Body of pancreas (tissue), 4 donors: ENCODE measurements around the gene SSH2. TPM values are rescaled to one million over a fixed set of nuclear protein-coding genes. Genes with fewer than 3 reads are reported as not detected.

Experiments used
- ATAC-seq: fragments of 150-250 bp; one replicate; pipeline ENCODE4 v1.9.1; 2016
- DNase-seq, 4 donors: peaks; one replicate each; pipeline ENCODE4 v3.0.0-alpha.2; 2019
- H3K27ac ChIP-seq, 4 donors: fragments of 200-600 bp; sonication (generic); 1 replicate in 3 of 4; 2 replicates in 1 of 4; pipeline versions ENCODE4 v1.5.1 to v1.6.1; 2016 to 2019; ENCODE audit warnings: mild to moderate bottlenecking in 1 of 4, mixed read lengths in 1 of 4, moderate library complexity in 1 of 4
- H3K27me3 ChIP-seq, 2 donors: fragments of 200-600 bp; sonication (generic); one replicate each; pipeline ENCODE4 v1.6.0; 2016; ENCODE audit warnings: mild to moderate bottlenecking in 1 of 2
- H3K36me3 ChIP-seq, 2 donors: fragments of 200-600 bp; sonication (generic); replicated peaks in 1 of 2; 2 replicates each; pipeline ENCODE4 v1.5.1; 2016; ENCODE audit warnings: low read depth in 2 of 2; ENCODE audit not compliant: insufficient read depth in 1 of 2
- H3K4me1 ChIP-seq: fragments of 200-600 bp; sonication (generic); one replicate; pipeline ENCODE4 v1.6.0; 2016
- H3K4me3 ChIP-seq, 2 donors: fragments of 200-600 bp; sonication (generic); 1 replicate in 1 of 2; 2 replicates in 1 of 2; pipeline ENCODE4 v1.5.1; 2016 to 2019
- H3K9me3 ChIP-seq, 3 donors: fragments of 200-600 bp; sonication (generic); 1 replicate in 2 of 3; 2 replicates in 1 of 3; pipeline ENCODE4 v1.5.1; 2016
- CTCF ChIP-seq, 7 experiments: fragments of 450-650 bp in 4 of 7; fragments of 200-600 bp in 3 of 7; sonication (generic) in 3 of 7; IDR thresholded peaks; one replicate each; pipeline ENCODE4 v1.5.1; 2016 to 2019; ENCODE audit warnings: antibody characterized with exemption in 7 of 7
- POLR2A ChIP-seq, 3 donors: fragments of 450-650 bp; IDR thresholded peaks; one replicate each; pipeline ENCODE4 v1.6.1; 2016; ENCODE audit warnings: antibody characterized with exemption in 3 of 3, mild to moderate bottlenecking in 2 of 3
- WGBS, 2 donors: methylation state at CpG; one replicate each; pipeline ENCODE4 v1.1.5; 2017; 5-methylcytosine and 5-hydroxymethylcytosine counted together
- intact Hi-C: fragments of 100-400 bp; cut with DNase I; formaldehyde crosslinking; loops from one replicate; pipeline ENCODE4 v1.15.1; 2023
- total RNA-seq, 2 donors: library from RNA; depleted of rRNA; stranded (reverse); fragments of >200 nt; gene quantifications; one replicate each; pipeline ENCODE4 v1.1.0, GENCODE V29; 2016

SSH2 gene
- total RNA-seq, 2 donors from 2014 or later: 8.2 to 8.6 TPM

- DNase-seq (peak; percentile 71 to 76 (median 75)), ATAC-seq (peak; percentile 73)
- H3K4me1 ChIP-seq: no peaks in the 10 kb centered on the region
- TF ChIP-seq POLR2A (IDR thresholded peaks at IDR 0.05) (no peak), CTCF (IDR thresholded peaks at IDR 0.05) (peak in 6 of 7 experiments; percentile 61 to 87 (median 78))
- no peak overlapping the region for H3K27ac ChIP-seq
- no peaks in the 10 kb centered on the region for H3K27me3 ChIP-seq
- intact Hi-C loops: loop anchor here (5.0 to 10.0 kb wide), 2 partner anchors 130 to 217 kb away; no protein-coding TSS in a partner anchor
- 57 to 61% methylated on average over 14 of the region's 14 CpGs for WGBS, 2 donors
- H3K4me3 ChIP-seq: no peak overlapping the region
- H3K9me3 ChIP-seq: no peaks in the 10 kb centered on the region
- H3K36me3 ChIP-seq: no peaks in the 10 kb centered on the region
Observed at GRCh38 chr17:29807520-29808361, 122.3 kb downstream of the SSH2 start.

GRCh38 chr17:29802246-29802645, 127.8 kb downstream of the SSH2 start:
- DNase-seq (no peak), ATAC-seq (no peak)
- TF ChIP-seq POLR2A (IDR thresholded peaks at IDR 0.05): no peak
- no peak for TF ChIP-seq CTCF (IDR thresholded peaks at IDR 0.05)
- Histone ChIP-seq H3K27ac (no peak overlapping the region), H3K36me3 (no peaks in the 10 kb centered on the region), H3K4me1 (no peaks in the 10 kb centered on the region), H3K9me3 (no peaks in the 10 kb centered on the region), H3K4me3 (no peak overlapping the region), H3K27me3 (no peaks in the 10 kb centered on the region)
- WGBS, 2 donors: 87 to 98% methylated on average over 3 of the region's 3 CpGs
- intact Hi-C loops: loop anchor here (10.0 kb wide), 1 partner anchor 223 kb away; no protein-coding TSS in a partner anchor

- WGBS, 2 donors: 92 to 100% methylated on average over 1 of the region's 1 CpG
- intact Hi-C loops: loop anchor here (10.0 kb wide), 1 partner anchor 224 kb away; no protein-coding TSS in a partner anchor
Observed at GRCh38 chr17:29800457-29800856, 129.6 kb downstream of the SSH2 start.

GRCh38 chr17:29796652-29797051, 133.4 kb downstream of the SSH2 start:
- DNase-seq (no peak), ATAC-seq (no peak)
- 98 to 100% methylated on average over 2 of the region's 2 CpGs for WGBS, 2 donors

More at GRCh38 chr17:29800457-29800856, 129.6 kb downstream of the SSH2 start:
- ATAC-seq (no peak), DNase-seq (no peak)
- no peaks in the 10 kb centered on the region for H3K4me1 ChIP-seq
- H3K36me3 ChIP-seq: no peaks in the 10 kb centered on the region
- H3K9me3 ChIP-seq: no peaks in the 10 kb centered on the region
- no peaks in the 10 kb centered on the region for H3K27me3 ChIP-seq
- no peak overlapping the region for H3K4me3 ChIP-seq
- TF ChIP-seq POLR2A (IDR thresholded peaks at IDR 0.05) (no peak), CTCF (IDR thresholded peaks at IDR 0.05) (no peak)
- H3K27ac ChIP-seq: no peak overlapping the region

More at GRCh38 chr17:29796652-29797051, 133.4 kb downstream of the SSH2 start:
- no peak overlapping the region for H3K4me3 ChIP-seq
- intact Hi-C loops: no loop called here
- H3K27ac ChIP-seq: no peak overlapping the region
- H3K4me1 ChIP-seq: no peaks in the 10 kb centered on the region
- H3K9me3 ChIP-seq: no peaks in the 10 kb centered on the region
- H3K36me3 ChIP-seq: no peaks in the 10 kb centered on the region
- H3K27me3 ChIP-seq: no peaks in the 10 kb centered on the region
- TF ChIP-seq CTCF (IDR thresholded peaks at IDR 0.05) (no peak), POLR2A (IDR thresholded peaks at IDR 0.05) (no peak)
